Liver (tissue), 9 donors: ENCODE measurements around the gene ABTB2. TPM values are rescaled to one million over a fixed set of nuclear protein-coding genes. Genes with fewer than 3 reads are reported as not detected.

Experiments
- DNase-seq: peaks from one replicate; pipeline ENCODE4 v3.0.0-alpha.2; 2017; ENCODE audit warnings: low spot score
- H3K27ac ChIP-seq, 2 donors: one replicate each; pipeline ENCODE4 v1.7.0; 2013; ENCODE audit warnings: inconsistent platforms in 2 of 2, low read length in 2 of 2, control low read depth in 1 of 2, low read depth in 1 of 2, mild to moderate bottlenecking in 1 of 2
- H3K27me3 ChIP-seq, 4 donors: one replicate each; pipeline versions ENCODE4 v1.6.1 to v1.7.0; 2013; ENCODE audit warnings: low read length in 3 of 4, inconsistent platforms in 1 of 4, mild to moderate bottlenecking in 1 of 4, moderate library complexity in 1 of 4; ENCODE audit not compliant: control insufficient read depth in 4 of 4, insufficient read depth in 4 of 4
- H3K36me3 ChIP-seq, 4 donors: one replicate each; pipeline versions ENCODE4 v1.6.1 to v1.7.0; 2013; ENCODE audit warnings: low read length in 3 of 4, mild to moderate bottlenecking in 3 of 4, low read depth in 1 of 4, moderate library complexity in 1 of 4; ENCODE audit not compliant: control insufficient read depth in 4 of 4, insufficient read depth in 3 of 4
- H3K4me1 ChIP-seq, 4 donors: one replicate each; pipeline versions ENCODE4 v1.6.1 to v1.7.0; 2013; ENCODE audit warnings: low read length in 3 of 4, mild to moderate bottlenecking in 3 of 4, moderate library complexity in 1 of 4; ENCODE audit not compliant: control insufficient read depth in 4 of 4, insufficient read depth in 4 of 4
- H3K4me3 ChIP-seq, 3 donors: one replicate each; pipeline versions ENCODE4 v1.6.1 to v1.7.0; 2013; ENCODE audit warnings: low read length in 3 of 3, control low read depth in 1 of 3, low read depth in 1 of 3, mild to moderate bottlenecking in 1 of 3
- H3K9ac ChIP-seq, 2 donors: one replicate each; pipeline ENCODE4 v1.7.0; 2013; ENCODE audit warnings: low read length in 2 of 2, mild to moderate bottlenecking in 2 of 2, moderate library complexity in 2 of 2, control low read depth in 1 of 2, low read depth in 1 of 2
- H3K9me3 ChIP-seq, 4 donors: one replicate each; pipeline versions ENCODE4 v1.6.1 to v1.7.0; 2013; ENCODE audit warnings: low read length in 3 of 4; ENCODE audit not compliant: control insufficient read depth in 4 of 4
- EGR1 ChIP-seq, 2 donors: IDR thresholded peaks; 2 replicates each; pipeline ENCODE4 v1.6.1; 2016 to 2018; ENCODE audit warnings: antibody characterized with exemption in 2 of 2, low read depth in 2 of 2
- FOXA1 ChIP-seq: IDR thresholded peaks from 2 replicates; pipeline ENCODE4 v1.6.1; 2016; ENCODE audit warnings: antibody characterized with exemption
- FOXA2 ChIP-seq: IDR thresholded peaks from 2 replicates; pipeline ENCODE4 v1.6.1; 2016; ENCODE audit warnings: antibody characterized with exemption
- GABPA ChIP-seq, 2 donors: IDR thresholded peaks in 1 of 2; conservative IDR thresholded peaks in 1 of 2; 2 replicates each; pipeline ENCODE4 v1.6.1; 2016; ENCODE audit warnings: antibody characterized with exemption in 2 of 2, mild to moderate bottlenecking in 1 of 2, moderate library complexity in 1 of 2
- HNF4A ChIP-seq, 2 donors: conservative IDR thresholded peaks; 2 replicates each; pipeline ENCODE4 v1.6.1; 2016; ENCODE audit warnings: antibody characterized with exemption in 2 of 2, mild to moderate bottlenecking in 2 of 2
- HNF4G ChIP-seq: IDR thresholded peaks from 2 replicates; pipeline ENCODE4 v1.6.1; 2016; ENCODE audit warnings: antibody characterized with exemption
- JUND ChIP-seq, 2 donors: IDR thresholded peaks; 2 replicates each; pipeline ENCODE4 v1.6.1; 2016; ENCODE audit warnings: antibody characterized with exemption in 2 of 2
- NR2F2 ChIP-seq: IDR thresholded peaks from 2 replicates; pipeline ENCODE4 v1.6.1; 2016; ENCODE audit warnings: antibody characterized with exemption
- RAD21 ChIP-seq, 2 donors: IDR thresholded peaks; 2 replicates each; pipeline ENCODE4 v1.6.1; 2016; ENCODE audit warnings: antibody characterized with exemption in 2 of 2, mild to moderate bottlenecking in 2 of 2
- RXRA ChIP-seq, 2 donors: IDR thresholded peaks; 2 replicates each; pipeline ENCODE4 v1.6.1; 2017 to 2018; ENCODE audit warnings: antibody characterized with exemption in 2 of 2, mild to moderate bottlenecking in 1 of 2
- SP1 ChIP-seq: IDR thresholded peaks from 2 replicates; pipeline ENCODE4 v1.6.1; 2018; ENCODE audit warnings: antibody characterized with exemption, mild to moderate bottlenecking
- TAF1 ChIP-seq: conservative IDR thresholded peaks from 2 replicates; pipeline ENCODE4 v1.6.1; 2016; ENCODE audit warnings: antibody characterized with exemption, mild to moderate bottlenecking
- YY1 ChIP-seq: IDR thresholded peaks from 2 replicates; pipeline ENCODE4 v1.6.1; 2016; ENCODE audit warnings: antibody characterized with exemption, mild to moderate bottlenecking
- ZBTB33 ChIP-seq: IDR thresholded peaks from 2 replicates; pipeline ENCODE4 v1.6.1; 2016; ENCODE audit warnings: antibody characterized with exemption
- WGBS: extraction: QIAGEN DNeasy Blood & Tissue Kit; methylation state at CpG from one replicate; pipeline ENCODE4 v1.1.7; 2013; 5-methylcytosine and 5-hydroxymethylcytosine counted together
- polyA plus RNA-seq, 2 donors: library from polyadenylated mRNA; stranded (reverse) in 1 of 2; unstranded in 1 of 2; fragments of 200-250 nt in 1 of 2; fragments of >200 nt in 1 of 2; fragmentation: Nextera tagmentation in 1 of 2; extraction: Ambion mirVana in 1 of 2; gene quantifications; one replicate each; pipeline versions ENCODE4 v1.2.1 to v1.2.3, GENCODE V29; 2013 to 2015
- total RNA-seq, 2 donors: library from RNA; depleted of rRNA; stranded (reverse); fragments of >200 nt; gene quantifications; one replicate each; pipeline ENCODE4 v1.2.3, GENCODE V29; 2014
- TF ChIP-seq, protein P1 (sequence below): IDR thresholded peaks from 2 replicates; pipeline ENCODE4 v1.6.1; 2016; ENCODE audit warnings: antibody characterized with exemption
- TF ChIP-seq, protein P2 (sequence below): IDR thresholded peaks from 2 replicates; pipeline ENCODE4 v1.6.1; 2016; ENCODE audit warnings: antibody characterized with exemption
- TF ChIP-seq, protein P3 (sequence below): fragments of 150-350 bp; IDR thresholded peaks from 2 replicates; pipeline ENCODE4 v1.5.1; 2017; ENCODE audit warnings: improper control_type of control experiment, low read depth, low read length; ENCODE audit not compliant: missing input control
- donor health status: healthy.
- donor health status: healthy.
- donor health status: healthy.
- donor health status: healthy.
- donor health status: healthy.

The ABTB2 gene
- total and polyA plus RNA-seq, 4 donors, result 2.4 to 8.9 (median 6.1) TPM

DNA sequence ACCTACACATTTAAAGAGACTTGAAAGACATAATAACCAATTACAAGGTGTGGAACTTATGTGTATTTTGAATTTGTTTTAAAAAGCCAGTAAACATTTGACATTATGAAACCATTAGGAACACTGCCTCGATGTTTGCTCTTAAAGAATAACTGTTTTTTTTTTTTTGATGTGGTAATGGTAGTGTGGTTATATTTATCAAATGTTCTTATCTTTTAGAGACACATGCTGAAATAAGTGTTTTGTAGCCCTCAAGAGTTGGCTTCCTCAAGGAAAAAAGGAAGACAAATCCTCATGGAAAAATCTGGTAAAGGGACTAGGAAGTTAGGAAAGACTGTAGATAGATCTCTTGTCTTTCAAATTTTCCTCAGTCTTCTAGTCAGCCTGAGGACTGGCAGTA lies 2.2 kb upstream of the ABTB2 start:
- H3K27ac ChIP-seq, result no peak overlapping the region
- TF ChIP-seq RXRA (IDR thresholded peaks at IDR 0.05) (no peak), NR2F2 (no peak), FOXA2 (no peak), GABPA (IDR thresholded peaks at IDR 0.05 in 1 of 2, conservative IDR thresholded peaks at IDR 0.05 in 1 of 2) (no peak), RAD21 (IDR thresholded peaks at IDR 0.05) (no peak), TAF1 (no peak), HNF4A (conservative IDR thresholded peaks at IDR 0.05) (no peak), ZBTB33 (no peak), HNF4G (no peak), SP1 (no peak), JUND (IDR thresholded peaks at IDR 0.05) (no peak), YY1 (no peak), FOXA1 (no peak), EGR1 (IDR thresholded peaks at IDR 0.05; ENCODE audit: low read depth in 2 of 2) (no peak)
- TF ChIP-seq, protein P1, sequence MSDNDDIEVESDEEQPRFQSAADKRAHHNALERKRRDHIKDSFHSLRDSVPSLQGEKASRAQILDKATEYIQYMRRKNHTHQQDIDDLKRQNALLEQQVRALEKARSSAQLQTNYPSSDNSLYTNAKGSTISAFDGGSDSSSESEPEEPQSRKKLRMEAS, result no peak
- TF ChIP-seq, protein P2, sequence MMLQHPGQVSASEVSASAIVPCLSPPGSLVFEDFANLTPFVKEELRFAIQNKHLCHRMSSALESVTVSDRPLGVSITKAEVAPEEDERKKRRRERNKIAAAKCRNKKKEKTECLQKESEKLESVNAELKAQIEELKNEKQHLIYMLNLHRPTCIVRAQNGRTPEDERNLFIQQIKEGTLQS, result no peak
- TF ChIP-seq, protein P3, sequence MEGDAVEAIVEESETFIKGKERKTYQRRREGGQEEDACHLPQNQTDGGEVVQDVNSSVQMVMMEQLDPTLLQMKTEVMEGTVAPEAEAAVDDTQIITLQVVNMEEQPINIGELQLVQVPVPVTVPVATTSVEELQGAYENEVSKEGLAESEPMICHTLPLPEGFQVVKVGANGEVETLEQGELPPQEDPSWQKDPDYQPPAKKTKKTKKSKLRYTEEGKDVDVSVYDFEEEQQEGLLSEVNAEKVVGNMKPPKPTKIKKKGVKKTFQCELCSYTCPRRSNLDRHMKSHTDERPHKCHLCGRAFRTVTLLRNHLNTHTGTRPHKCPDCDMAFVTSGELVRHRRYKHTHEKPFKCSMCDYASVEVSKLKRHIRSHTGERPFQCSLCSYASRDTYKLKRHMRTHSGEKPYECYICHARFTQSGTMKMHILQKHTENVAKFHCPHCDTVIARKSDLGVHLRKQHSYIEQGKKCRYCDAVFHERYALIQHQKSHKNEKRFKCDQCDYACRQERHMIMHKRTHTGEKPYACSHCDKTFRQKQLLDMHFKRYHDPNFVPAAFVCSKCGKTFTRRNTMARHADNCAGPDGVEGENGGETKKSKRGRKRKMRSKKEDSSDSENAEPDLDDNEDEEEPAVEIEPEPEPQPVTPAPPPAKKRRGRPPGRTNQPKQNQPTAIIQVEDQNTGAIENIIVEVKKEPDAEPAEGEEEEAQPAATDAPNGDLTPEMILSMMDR, result no peak
- no peaks in the 10 kb centered on the region for H3K27me3 ChIP-seq
- WGBS, result 6% methylated on average over 1 of the region's 1 CpG
- no peak for DNase-seq
- no peak overlapping the region for H3K4me3 ChIP-seq
- peaks cover 6 to 54% (median 44%) of the 10 kb centered on the region in 4 donors for H3K4me1 ChIP-seq
- H3K36me3 ChIP-seq, result no peaks in the 10 kb centered on the region
- H3K9ac ChIP-seq, result no peak overlapping the region
- H3K9me3 ChIP-seq, result no peaks in the 10 kb centered on the region

DNA sequence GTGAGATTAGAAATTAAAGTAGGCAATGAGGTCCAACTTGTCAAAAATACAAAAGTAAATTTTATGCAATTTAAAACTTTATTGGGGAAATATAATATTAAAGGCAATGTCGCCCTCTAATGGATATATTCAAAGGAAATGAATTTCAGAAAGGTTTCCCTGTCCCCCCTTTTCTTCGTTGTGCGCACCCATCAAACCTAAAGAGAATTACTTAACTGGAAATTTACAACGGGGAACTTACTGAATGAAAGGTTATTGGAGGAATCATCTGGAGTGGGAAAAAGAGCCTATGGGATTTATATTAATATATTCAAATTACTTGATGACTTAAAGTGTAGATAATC lies 1.7 kb upstream of the ABTB2 start:
- Histone ChIP-seq H3K27ac (no peak overlapping the region), H3K4me3 (peak overlapping the region in 2 of 3 donors; percentile 42 to 74), H3K9ac (peak overlapping the region; percentile 86 to 95), H3K36me3 (no peaks in the 10 kb centered on the region), H3K9me3 (no peaks in the 10 kb centered on the region), H3K4me1 (peaks cover 6 to 56% (median 47%) of the 10 kb centered on the region in 4 donors), H3K27me3 (no peaks in the 10 kb centered on the region)
- TF ChIP-seq RXRA (IDR thresholded peaks at IDR 0.05), result no peak
- TF ChIP-seq RAD21 (IDR thresholded peaks at IDR 0.05), result peak; percentile 60 to 69
- TF ChIP-seq TAF1, result peak; percentile 28
- WGBS, result under 1% methylated on average over 4 of the region's 4 CpGs
- DNase-seq, result no peak
